ENCODE data around the gene LRP5. TPM values are rescaled to one million over a fixed set of nuclear protein-coding genes. Genes with fewer than 3 reads are reported as not detected.

Gene LRP5
- total RNA-seq, 1 donor from 2014 or later: 44.3 TPM

- no peaks in the 10 kb centered on the region for H3K27me3 Mint-ChIP-seq (ENCODE audit: low read depth)
- H3K36me3 Mint-ChIP-seq (ENCODE audit: low read depth): peaks cover 12% of the 10 kb centered on the region
- H3K9me3 Mint-ChIP-seq: no peaks in the 10 kb centered on the region
- no peak overlapping the region for H3K27ac Mint-ChIP-seq (ENCODE audit: unreplicated experiment)
- no peak for TF ChIP-seq CTCF (conservative IDR thresholded peaks at IDR 0.05)
- no peaks in the 10 kb centered on the region for H3K4me1 Mint-ChIP-seq
- H3K4me3 Mint-ChIP-seq: no peak overlapping the region
- no peak for DNase-seq (ENCODE audit: low read depth, low spot score)
These were observed 97.5 kb downstream of the LRP5 start for GRCh38 chr11:68409748-68410344.

- Mint-ChIP-seq H3K4me1 (no peaks in the 10 kb centered on the region), H3K27ac (ENCODE audit: unreplicated experiment) (no peak overlapping the region), H3K27me3 (ENCODE audit: low read depth) (no peaks in the 10 kb centered on the region), H3K4me3 (no peak overlapping the region), H3K9me3 (no peaks in the 10 kb centered on the region), H3K36me3 (ENCODE audit: low read depth) (peaks cover 10% of the 10 kb centered on the region)
- no peak for TF ChIP-seq CTCF (conservative IDR thresholded peaks at IDR 0.05)
- DNase-seq (ENCODE audit: low read depth, low spot score): no peak
These were observed 99.2 kb downstream of the LRP5 start for GRCh38 chr11:68411501-68411991.

GRCh38 chr11:68412593-68413475 lies 100.4 kb downstream of the LRP5 start:
- H3K27ac Mint-ChIP-seq (ENCODE audit: unreplicated experiment): no peak overlapping the region
- H3K36me3 Mint-ChIP-seq (ENCODE audit: low read depth): peaks cover 11% of the 10 kb centered on the region
- H3K4me3 Mint-ChIP-seq: no peak overlapping the region
- no peak for TF ChIP-seq CTCF (conservative IDR thresholded peaks at IDR 0.05)
- DNase-seq (ENCODE audit: low read depth, low spot score): no peak
- no peaks in the 10 kb centered on the region for H3K4me1 Mint-ChIP-seq
- H3K9me3 Mint-ChIP-seq: no peaks in the 10 kb centered on the region
- H3K27me3 Mint-ChIP-seq (ENCODE audit: low read depth): no peaks in the 10 kb centered on the region

- H3K27ac Mint-ChIP-seq (ENCODE audit: unreplicated experiment): no peak overlapping the region
- H3K36me3 Mint-ChIP-seq (ENCODE audit: low read depth): peaks cover 12% of the 10 kb centered on the region
- H3K4me3 Mint-ChIP-seq: no peak overlapping the region
- H3K4me1 Mint-ChIP-seq: no peaks in the 10 kb centered on the region
- H3K9me3 Mint-ChIP-seq: no peaks in the 10 kb centered on the region
- DNase-seq (ENCODE audit: low read depth, low spot score): no peak
- H3K27me3 Mint-ChIP-seq (ENCODE audit: low read depth): no peaks in the 10 kb centered on the region
- TF ChIP-seq CTCF (conservative IDR thresholded peaks at IDR 0.05): no peak
These were observed 101.2 kb downstream of the LRP5 start for GRCh38 chr11:68413591-68413999.

- no peak overlapping the region for H3K4me3 Mint-ChIP-seq
- no peaks in the 10 kb centered on the region for H3K4me1 Mint-ChIP-seq
- no peak for DNase-seq (ENCODE audit: low read depth, low spot score)
- H3K36me3 Mint-ChIP-seq (ENCODE audit: low read depth): peaks cover 12% of the 10 kb centered on the region
- no peak overlapping the region for H3K27ac Mint-ChIP-seq (ENCODE audit: unreplicated experiment)
- TF ChIP-seq CTCF (conservative IDR thresholded peaks at IDR 0.05): no peak
- no peaks in the 10 kb centered on the region for H3K27me3 Mint-ChIP-seq (ENCODE audit: low read depth)
- H3K9me3 Mint-ChIP-seq: no peaks in the 10 kb centered on the region
These were observed 102.3 kb downstream of the LRP5 start for GRCh38 chr11:68414496-68415221.
